DOHH2 (cell line): ENCODE data around the gene MLC1.

ENCODE experiments used
- H3F3A ChIP-seq: fragments of 200-600 bp; sonication (generic), shearing (Covaris generic); 2 replicates; pipeline ENCODE4 v1.6.0; 2016; ENCODE audit warnings: antibody characterized with exemption, mild to moderate bottlenecking; ENCODE audit not compliant: control insufficient read depth, insufficient read depth
- H3K27ac ChIP-seq: fragments of 200-600 bp; sonication (generic); 2 replicates; pipeline ENCODE4 v1.5.1; 2014; ENCODE audit warnings: low read depth, mild to moderate bottlenecking, low read length, moderate library complexity
- H3K27me3 ChIP-seq: fragments of 200-600 bp; sonication (generic); 2 replicates; pipeline ENCODE4 v1.6.1; 2014; ENCODE audit warnings: mild to moderate bottlenecking, low read length, mixed read lengths; ENCODE audit not compliant: control insufficient read depth
- H3K36me3 ChIP-seq: fragments of 200-600 bp; sonication (generic); 2 replicates; pipeline ENCODE4 v1.6.1; 2014; ENCODE audit warnings: mild to moderate bottlenecking, low read length, moderate library complexity, mixed read lengths; ENCODE audit not compliant: control insufficient read depth
- H3K4me1 ChIP-seq: fragments of 200-600 bp; sonication (generic); 2 replicates; pipeline ENCODE4 v1.6.1; 2014; ENCODE audit warnings: mild to moderate bottlenecking, low read length, mixed read lengths; ENCODE audit not compliant: control insufficient read depth
- H3K4me2 ChIP-seq: fragments of 200-600 bp; sonication (generic); 2 replicates; pipeline ENCODE4 v1.6.0; 2014; ENCODE audit warnings: mild to moderate bottlenecking, low read length, moderate library complexity
- H3K4me3 ChIP-seq: fragments of 200-600 bp; sonication (generic); 2 replicates; pipeline ENCODE4 v1.5.1; 2014; ENCODE audit warnings: mild to moderate bottlenecking, low read length, mixed read lengths
- H3K79me2 ChIP-seq: fragments of 200-600 bp; sonication (generic); 2 replicates; pipeline ENCODE4 v1.6.1; 2014; ENCODE audit warnings: mild to moderate bottlenecking, low read length, mixed read lengths; ENCODE audit not compliant: control insufficient read depth
- H3K9me2 ChIP-seq: fragments of 200-600 bp; sonication (generic); replicated peaks from 2 replicates; pipeline ENCODE4 v1.6.1; 2014; ENCODE audit warnings: mild to moderate bottlenecking, low read length, mixed read lengths; ENCODE audit not compliant: control insufficient read depth
- H3K9me3 ChIP-seq: fragments of 200-600 bp; sonication (generic); 2 replicates; pipeline ENCODE4 v1.6.1; 2014; ENCODE audit warnings: antibody characterized with exemption, low read length, mixed read lengths; ENCODE audit not compliant: control insufficient read depth, insufficient read depth
- H4K20me1 ChIP-seq: fragments of 200-600 bp; sonication (generic); 2 replicates; pipeline ENCODE4 v1.6.0; 2014; ENCODE audit warnings: low read depth, mild to moderate bottlenecking, antibody characterized with exemption, low read length, moderate library complexity; ENCODE audit not compliant: control insufficient read depth, insufficient read depth
- CTCF ChIP-seq: fragments of 200-600 bp; sonication (generic); IDR thresholded peaks from one replicate; pipeline ENCODE4 v1.5.1; 2014; ENCODE audit warnings: antibody characterized with exemption, mild to moderate bottlenecking, low read depth, low read length; ENCODE audit not compliant: poor library complexity, severe bottlenecking
- EZH2phosphoT487 ChIP-seq: fragments of 200-600 bp; sonication (generic); IDR thresholded peaks from 2 replicates; pipeline ENCODE4 v1.6.1; 2017; ENCODE audit warnings: borderline replicate concordance, mild to moderate bottlenecking, antibody characterized with exemption, low read length, moderate library complexity, mixed read lengths

MLC1 gene

GRCh38 chr22:50018608-50019285 is 66.5 kb downstream of the MLC1 start:
- Histone ChIP-seq H3K4me1 (peaks cover 7% of the 10 kb centered on the region), H3K9me2 (no peaks in the 10 kb centered on the region), H3K36me3 (no peaks in the 10 kb centered on the region), H3K27me3 (peaks cover 41% of the 10 kb centered on the region), H3K79me2 (no peaks in the 10 kb centered on the region), H4K20me1 (no peaks in the 10 kb centered on the region), H3K27ac (no peak overlapping the region), H3K4me2 (no peak overlapping the region), H3F3A (peaks cover 6% of the 10 kb centered on the region), H3K9me3 (peaks cover 6% of the 10 kb centered on the region; the same call in 1 of the 2 replicates), H3K4me3 (no peak overlapping the region)
- TF ChIP-seq EZH2phosphoT487 = no peak
- no peak for TF ChIP-seq CTCF

DNA sequence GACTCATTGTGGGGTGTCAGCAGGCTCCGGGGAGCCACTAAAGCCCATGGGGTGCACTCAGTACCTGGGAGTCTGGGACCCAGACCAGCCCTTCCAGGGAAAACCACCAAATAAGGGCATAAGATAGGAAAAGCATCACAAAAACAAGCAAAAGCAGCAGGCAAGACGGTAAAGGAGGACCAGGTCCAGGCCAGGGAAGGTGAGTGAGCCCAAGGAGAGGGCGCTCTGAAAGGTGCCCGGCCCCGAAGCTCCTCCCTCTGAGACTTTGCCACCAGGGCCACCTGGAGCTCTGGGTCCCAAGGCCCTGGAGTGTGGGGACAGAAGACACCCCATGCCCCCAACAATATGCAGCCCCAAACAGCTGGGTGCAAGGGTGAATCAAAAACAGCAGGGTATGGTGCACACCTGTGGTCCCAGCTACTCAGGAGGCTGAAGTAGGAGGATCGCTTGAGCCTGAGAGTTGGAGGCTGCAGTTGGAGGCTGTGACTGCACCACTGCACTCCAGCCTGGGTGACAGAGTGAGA is 67.5 kb downstream of the MLC1 start:
- Histone ChIP-seq H3K27me3 (peaks cover 47% of the 10 kb centered on the region), H3K9me2 (no peaks in the 10 kb centered on the region), H3K9me3 (peaks cover 6% of the 10 kb centered on the region; the same call in 1 of the 2 replicates), H3K79me2 (no peaks in the 10 kb centered on the region), H3K4me3 (no peak overlapping the region), H3K4me1 (peaks cover 7% of the 10 kb centered on the region), H3K4me2 (no peak overlapping the region), H4K20me1 (no peaks in the 10 kb centered on the region), H3K27ac (no peak overlapping the region), H3K36me3 (no peaks in the 10 kb centered on the region), H3F3A (peaks cover 6% of the 10 kb centered on the region)
- no peak for TF ChIP-seq EZH2phosphoT487
- no peak for TF ChIP-seq CTCF

- Histone ChIP-seq H3K27ac (no peak overlapping the region), H3K9me3 (peaks cover 6% of the 10 kb centered on the region; the same call in 1 of the 2 replicates), H3F3A (peaks cover 6% of the 10 kb centered on the region), H4K20me1 (no peaks in the 10 kb centered on the region), H3K4me2 (no peak overlapping the region), H3K9me2 (no peaks in the 10 kb centered on the region), H3K27me3 (peaks cover 54% of the 10 kb centered on the region), H3K79me2 (no peaks in the 10 kb centered on the region), H3K36me3 (no peaks in the 10 kb centered on the region), H3K4me1 (peaks cover 7% of the 10 kb centered on the region), H3K4me3 (no peak overlapping the region)
- TF ChIP-seq EZH2phosphoT487 (no peak), CTCF (no peak)
These were observed 68.1 kb downstream of the MLC1 start for GRCh38 chr22:50016988-50017700.
